Measurements from ENCODE around the gene S100A8.

DNA sequence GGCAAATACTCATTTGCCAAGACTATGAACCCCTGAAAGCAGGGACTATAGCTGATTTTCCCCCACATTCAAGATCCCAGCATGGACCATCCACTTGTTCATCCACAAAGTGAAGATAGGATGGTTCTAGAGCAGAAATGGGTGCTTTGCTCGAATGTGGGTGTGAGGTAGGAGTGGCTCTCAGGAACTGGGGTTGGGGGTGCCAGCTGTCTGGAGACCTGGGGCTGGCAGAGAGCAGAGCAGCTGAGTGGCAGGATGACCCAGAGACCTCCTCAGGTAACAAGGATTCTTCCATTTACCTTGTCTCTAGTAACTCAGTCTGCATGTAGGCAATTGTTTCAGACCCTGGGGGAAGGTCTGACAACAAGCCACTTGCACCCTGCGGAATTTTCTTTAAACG, 27.2 kb downstream of the S100A8 start:
- TF ChIP-seq, protein P1, sequence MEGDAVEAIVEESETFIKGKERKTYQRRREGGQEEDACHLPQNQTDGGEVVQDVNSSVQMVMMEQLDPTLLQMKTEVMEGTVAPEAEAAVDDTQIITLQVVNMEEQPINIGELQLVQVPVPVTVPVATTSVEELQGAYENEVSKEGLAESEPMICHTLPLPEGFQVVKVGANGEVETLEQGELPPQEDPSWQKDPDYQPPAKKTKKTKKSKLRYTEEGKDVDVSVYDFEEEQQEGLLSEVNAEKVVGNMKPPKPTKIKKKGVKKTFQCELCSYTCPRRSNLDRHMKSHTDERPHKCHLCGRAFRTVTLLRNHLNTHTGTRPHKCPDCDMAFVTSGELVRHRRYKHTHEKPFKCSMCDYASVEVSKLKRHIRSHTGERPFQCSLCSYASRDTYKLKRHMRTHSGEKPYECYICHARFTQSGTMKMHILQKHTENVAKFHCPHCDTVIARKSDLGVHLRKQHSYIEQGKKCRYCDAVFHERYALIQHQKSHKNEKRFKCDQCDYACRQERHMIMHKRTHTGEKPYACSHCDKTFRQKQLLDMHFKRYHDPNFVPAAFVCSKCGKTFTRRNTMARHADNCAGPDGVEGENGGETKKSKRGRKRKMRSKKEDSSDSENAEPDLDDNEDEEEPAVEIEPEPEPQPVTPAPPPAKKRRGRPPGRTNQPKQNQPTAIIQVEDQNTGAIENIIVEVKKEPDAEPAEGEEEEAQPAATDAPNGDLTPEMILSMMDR (IDR thresholded peaks at IDR 0.05), result no peak
- TF ChIP-seq POLR2AphosphoS5 (IDR thresholded peaks at IDR 0.05) (no peak), EP300 (IDR thresholded peaks at IDR 0.05; ENCODE audit: low read depth) (no peak)
